Kasumi-1 (cell line): Measurements from ENCODE around the gene ZCCHC14.
"Not testable (repeated sequence)": the region's sequence is repeated elsewhere in the genome, so short reads cannot be mapped to it uniquely, and the experiment has no call there.

ENCODE experiments used
- DNase-seq, 2 experiments: peaks; one replicate each; lab custom pipeline; 2025; lab: John Stamatoyannopoulos, UW

The ZCCHC14 gene

DNA sequence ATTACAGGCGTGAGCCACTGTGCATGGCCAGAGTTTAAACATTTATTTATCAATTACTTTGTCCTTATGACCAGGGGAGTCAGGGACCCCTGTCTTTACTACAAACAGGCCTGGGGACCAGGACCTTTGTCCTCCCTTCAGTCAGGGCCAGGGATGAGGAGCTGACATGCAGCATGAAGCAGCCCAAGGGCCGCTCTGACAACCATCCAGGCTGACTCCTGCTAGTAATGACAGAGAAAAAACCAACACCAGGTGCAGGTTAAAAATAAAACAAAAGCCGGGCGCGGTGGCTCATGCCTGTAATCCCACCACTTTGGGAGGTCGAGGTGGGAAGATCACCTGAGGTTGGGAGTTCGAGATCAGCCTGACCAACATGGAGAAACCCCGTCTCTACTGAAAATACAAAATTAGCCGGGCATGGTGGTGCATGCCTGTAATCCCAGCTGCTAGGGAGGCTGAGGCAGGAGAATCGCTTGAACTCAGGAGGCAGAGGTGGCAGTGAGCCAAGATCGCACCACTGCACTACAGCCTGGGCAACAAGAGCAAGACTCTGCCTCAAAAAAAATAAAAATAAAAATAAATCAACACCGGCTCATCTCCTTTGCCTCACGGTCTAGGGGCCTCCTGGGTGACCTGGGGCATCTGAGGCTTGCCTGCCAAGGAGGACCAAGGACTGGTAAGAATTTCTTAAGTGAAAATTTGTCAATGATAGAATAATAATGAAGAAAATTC, 129.8 kb downstream of the ZCCHC14 start:
- DNase-seq: not testable (repeated sequence)

DNA sequence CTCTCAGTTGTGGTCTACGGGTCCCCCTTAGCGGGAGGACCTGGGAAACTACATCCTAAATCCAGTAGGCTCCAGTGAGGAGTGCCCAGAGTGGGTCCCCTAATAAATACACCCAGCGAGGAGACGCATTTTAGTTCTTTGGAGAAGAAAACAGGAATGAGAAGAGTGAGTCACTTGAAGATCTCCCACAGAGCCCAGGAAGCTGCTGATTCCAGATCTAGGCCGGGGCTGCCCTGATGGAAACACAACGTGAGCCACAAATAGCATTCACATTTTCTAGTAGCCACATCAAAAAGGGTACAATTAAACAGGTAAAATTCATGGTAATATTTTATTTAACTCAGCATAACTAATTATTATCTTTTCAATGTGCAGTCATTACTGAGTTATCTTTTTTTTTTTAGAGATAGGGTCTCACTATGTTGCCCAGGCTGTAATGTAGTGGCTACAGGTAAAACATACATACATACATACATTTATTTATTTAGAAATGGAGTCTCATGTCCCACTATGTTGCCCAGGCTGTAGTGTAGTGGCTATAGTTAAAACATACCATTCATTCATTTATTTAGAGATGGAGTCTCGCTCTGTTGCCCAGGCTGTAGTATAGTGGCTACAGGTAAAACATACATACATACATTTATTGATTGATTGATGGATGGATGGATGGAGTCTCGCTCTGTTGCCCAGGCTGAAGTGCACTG, 130.8 kb downstream of the ZCCHC14 start:
- no peak for DNase-seq

DNA sequence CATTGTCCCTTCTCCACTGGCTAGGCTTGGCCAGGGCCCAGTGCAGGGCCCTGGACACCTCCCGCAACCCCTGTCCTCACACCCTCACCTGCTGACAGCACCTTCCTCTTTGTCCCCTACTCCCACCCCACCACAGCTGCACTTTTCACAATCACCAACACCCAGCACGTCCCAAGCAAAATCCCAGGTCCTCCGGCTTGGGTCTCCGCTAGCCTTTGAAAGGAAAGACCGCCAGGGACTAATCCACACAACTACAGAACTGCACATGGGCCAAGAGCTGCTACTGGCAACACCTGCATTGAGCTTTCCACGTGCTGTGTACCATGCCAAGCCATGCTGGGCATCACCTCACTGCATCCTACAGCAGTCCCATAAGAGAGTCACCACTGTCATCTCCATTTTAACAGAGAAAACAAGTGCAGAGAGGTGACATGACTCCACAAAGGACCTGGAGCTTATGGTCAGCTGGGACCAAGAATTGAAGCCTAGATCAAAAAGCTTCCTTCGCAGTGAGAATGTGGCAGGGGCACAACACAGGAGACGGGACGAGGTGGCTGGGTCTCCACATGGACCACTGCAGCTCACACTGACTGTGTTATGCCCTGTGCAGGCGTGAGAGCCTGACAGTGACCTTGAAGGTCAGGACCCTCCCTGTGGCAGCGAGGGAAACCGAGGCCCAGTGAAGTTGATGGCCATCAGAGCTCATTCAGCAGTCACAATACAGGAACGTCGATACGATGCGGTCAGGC, 131.8 kb downstream of the ZCCHC14 start:
- no peak for DNase-seq

DNA sequence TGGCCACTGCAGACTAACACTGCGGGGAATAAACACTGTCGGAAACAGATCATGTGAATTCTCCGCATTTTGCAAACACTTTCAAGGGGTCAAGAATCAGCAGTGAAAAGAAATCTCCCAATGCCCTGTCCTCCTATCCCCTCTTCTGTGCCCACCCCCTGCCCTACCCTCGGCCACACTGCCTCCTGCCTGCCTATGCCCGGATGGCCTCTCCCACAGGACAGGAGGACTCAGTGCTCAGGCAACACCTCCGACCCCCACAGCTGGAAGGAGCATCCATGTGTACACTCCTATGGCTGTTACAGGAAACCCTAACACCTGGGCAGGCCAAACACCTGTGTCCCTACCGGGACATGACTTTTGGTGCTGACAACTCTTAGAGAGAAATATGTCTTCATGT, 133.7 kb downstream of the ZCCHC14 start:
- no peak for DNase-seq

DNA sequence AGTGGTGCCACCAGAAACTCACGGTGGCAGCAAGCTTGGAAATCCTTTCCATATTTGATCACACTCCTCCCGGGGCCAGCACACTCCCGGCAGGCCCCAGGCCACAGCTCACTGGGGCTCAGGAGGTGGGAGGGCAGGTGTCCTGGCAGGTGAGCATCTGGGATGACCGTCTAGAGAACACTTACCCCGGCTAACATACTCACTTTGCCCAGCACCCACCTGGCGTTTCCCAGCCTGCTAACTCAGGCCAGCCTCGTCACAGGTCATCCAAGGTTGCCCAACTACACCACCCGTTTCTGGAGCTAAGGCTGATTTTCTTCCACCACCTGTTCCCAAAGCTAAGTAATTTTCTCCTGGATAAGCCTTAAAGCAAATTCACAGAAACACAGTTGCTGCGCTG, 134.1 kb downstream of the ZCCHC14 start:
- DNase-seq: no peak

DNA sequence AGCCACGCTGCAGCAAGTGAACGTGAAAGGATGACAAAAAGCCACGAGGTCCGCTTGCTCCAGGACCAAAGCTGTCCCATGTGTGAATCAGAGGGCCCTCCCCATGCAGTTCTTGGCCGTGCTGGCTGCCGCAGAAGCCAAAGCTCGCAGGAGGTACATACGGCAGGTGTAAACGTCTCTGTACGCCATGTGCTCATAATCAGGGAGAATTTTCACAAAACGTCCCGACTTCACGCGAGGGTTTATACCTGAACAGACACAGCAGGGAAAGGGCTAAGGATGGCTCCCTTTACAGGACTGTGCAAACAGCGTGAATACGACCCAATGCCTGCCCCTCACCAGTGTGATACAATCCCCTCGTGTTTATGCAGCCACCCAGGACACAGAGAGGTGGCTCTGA, 134.6 kb downstream of the ZCCHC14 start:
- no peak for DNase-seq

DNA sequence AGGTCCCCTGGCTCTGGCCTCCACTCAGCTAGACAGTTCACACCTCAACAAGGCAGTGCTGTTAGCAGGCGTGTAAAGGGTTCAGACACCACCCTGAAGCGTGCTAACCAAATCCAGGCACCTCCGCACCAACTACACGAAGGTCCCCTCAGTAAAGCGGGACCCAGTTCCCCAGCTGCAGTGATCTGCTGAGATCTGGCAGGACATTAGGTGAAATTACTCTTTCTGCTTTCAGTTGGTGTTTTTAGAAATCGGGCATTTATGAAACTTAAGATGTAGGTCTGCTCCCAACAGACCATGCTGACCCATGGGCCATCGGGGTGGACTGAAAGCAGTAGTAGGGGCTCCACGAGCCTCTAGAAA, 136.4 kb downstream of the ZCCHC14 start:
- no peak for DNase-seq
